OCI-M2 (cell line): Measurements from ENCODE around the gene KRT3.

Experiments used
- DNase-seq: peaks from one replicate; lab custom pipeline; 2025; ENCODE audit not compliant: unreplicated experiment; lab: John Stamatoyannopoulos, UW

The KRT3 gene

DNA sequence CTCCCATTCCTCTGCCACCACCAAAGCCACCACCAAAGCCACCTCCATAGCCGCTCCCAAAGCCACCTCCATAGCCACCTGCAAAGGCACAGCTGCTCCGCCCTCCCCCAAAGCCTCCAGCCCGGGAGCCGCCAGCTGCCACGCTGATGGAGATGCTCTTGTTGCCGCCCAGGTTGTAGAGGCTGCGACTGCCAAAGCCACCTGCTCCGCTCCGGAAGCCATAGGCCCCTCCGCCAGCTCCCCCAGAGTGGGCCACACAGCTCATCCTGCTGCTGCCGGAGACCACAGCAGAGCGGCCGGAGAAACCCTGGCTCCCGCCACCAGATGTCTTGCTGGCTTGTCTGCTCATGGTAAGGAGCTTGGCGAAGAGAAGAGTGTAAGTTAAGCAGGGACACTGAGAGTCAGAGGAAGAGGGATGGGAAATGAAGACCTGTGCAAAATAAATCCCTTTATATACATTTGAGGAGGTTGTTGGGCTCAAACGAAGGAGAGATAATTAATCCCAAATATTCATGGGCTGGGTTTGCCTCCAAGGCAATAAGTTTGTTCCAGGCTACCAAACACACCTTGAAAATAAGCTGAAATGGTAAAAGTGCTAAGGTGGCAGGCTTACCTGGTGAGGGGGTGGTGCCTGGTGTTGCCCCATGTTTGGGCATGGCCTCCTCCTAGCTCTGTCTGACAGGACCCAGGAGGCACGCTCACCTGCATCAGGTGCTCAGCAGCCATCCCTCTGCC is at the start of gene KRT3:
KRT3 (minus strand) TSS at position 424 of the 735 bp plus-strand sequence; CDS start at position 349, 75 bp downstream.
- no peak for DNase-seq

DNA sequence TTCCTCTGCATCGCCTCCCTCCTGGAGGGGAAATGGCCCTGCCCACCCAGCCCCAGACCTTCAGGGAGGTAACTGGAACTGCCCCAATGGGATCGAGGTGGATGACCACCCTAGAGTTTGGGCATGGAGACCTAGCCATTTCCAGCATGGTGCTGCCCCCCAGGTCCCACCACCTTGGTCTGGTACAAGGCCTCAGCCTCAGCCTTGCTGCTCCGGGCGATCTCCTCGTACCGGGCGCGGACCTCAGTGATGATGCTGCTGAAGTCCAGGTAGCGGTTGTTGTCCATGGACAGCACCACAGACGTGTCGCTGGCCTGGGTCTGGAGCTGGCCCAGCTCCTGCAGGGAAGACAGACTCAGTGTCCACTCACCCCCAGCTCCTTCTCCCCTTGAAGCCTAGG is 48.5 kb upstream of the KRT3 start:
- DNase-seq: no peak

DNA sequence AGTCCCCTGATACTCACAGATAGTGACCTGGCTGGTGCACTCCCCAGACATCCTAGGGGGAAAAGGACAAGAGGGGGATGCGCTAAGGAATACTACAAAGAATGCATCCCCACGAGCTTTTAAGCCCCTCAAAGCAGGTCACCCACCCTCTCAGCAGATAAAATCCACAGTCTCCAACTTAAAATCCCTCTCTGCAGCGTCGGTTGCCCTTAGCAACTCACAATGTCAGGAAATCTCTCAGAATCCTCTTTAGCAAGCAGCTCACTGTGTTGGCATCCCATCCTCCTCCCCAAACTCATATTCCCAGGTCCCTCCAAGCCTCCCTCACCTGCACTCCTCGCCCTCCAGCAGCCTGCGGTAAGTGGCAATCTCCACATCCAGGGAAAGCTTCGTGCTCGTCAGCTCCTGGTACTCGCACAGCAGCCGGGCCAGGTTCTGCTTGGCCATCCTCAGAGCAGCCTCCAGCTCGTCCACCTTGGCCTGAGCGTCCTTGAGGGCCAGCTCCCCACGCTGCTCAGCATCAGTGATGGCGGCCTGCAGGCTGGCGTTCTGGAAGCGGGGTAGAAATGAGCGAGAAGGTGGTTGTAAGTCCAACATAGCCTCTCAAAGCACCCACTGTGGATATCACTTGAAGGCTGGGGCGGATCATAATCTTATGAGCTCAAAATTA is 43.7 kb upstream of the KRT3 start:
- no peak for DNase-seq

DNA sequence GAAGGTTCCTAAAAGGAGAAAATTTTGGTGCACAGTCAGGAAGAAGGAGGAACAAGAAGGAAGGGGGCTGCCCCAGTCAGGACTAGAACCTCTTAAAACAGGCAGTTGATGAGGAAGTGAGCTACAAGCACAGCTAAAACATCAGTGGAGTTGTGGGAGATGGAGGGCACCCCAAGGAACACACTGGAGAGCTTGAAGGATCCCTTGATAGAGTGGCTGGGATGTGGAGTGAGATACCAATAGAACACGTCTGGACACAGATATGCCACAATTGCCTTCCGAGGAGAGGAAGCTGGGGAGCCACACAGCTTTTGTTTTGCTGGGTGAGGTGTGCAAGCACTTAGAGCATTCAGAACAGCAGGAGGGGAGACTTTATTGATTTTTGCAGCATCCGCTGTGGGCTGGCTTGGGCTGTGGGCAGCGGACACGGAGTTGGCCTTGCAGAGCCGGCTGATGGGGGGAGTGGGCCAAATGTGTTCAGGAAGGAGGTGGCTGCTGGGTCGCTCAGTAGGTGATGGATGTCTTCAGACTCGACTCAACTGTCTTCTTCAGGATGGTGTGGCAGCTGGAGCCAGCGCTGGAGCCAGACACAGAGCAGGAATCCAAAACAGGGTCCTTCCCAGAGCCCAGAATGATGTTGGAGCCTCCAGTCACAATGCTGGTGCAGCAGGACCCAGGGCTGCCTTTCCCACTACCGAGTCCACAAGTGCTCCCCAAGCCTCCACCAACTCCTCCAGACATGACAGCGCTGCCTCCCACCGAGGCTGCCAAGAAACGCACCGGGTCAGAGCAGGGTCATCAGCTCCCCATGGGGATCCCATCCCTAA is 42.9 kb upstream of the KRT3 start:
- no peak for DNase-seq

DNA sequence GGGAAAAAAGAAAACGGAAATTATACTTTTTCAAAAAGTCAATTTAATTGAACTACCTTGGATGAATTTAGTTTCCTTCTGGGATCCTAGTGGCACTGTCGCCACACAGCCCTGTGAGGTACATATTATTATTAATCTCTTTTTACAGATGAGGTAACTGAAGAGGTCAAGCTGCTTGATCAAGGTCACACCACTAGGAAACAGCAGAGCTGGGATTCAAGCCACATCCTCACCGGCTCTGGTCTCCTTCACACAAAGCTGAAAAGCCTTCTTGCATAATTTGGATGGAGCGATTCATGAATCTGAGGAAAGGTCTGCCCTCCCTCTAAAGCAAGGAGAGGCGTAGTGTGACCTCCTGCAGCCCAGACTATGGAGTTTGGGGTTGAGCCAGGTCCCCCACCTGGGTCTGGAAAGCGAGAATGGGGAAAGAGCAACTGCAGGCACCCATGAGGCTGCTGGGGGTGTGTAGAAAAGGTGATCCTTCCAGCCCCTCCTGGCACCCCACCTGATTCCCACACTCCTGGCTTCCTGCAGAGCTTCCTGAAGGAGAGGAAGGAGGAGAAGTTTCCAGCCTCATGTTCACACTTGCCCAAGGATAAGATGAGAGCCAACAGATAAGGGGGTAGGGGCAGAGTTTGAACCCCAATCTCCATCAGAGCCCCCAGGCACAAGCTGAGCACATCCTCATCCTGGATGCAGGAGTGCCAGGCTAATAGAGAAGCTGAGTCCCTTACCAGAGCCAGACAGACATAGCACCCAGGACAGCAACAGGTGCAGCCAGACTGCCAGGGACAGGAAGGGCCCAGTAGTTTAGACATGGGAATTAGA is 42.1 kb upstream of the KRT3 start:
- DNase-seq: no peak

DNA sequence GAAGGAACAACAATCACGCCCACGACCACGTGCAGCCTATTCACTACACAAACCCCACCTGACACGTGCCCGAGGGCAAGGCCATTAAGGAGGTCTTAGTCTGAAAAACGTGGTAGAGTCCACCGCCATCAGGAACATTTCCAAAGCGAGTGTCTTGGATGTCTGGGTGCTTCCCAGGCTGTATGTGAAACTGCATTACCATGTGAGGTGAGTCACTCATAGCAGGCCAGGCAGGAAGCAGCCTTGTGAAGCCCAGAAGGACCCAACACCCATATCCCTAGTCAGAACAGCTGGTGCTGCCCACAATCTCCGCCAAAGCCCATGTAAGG is 41.5 kb upstream of the KRT3 start:
- no peak for DNase-seq

DNA sequence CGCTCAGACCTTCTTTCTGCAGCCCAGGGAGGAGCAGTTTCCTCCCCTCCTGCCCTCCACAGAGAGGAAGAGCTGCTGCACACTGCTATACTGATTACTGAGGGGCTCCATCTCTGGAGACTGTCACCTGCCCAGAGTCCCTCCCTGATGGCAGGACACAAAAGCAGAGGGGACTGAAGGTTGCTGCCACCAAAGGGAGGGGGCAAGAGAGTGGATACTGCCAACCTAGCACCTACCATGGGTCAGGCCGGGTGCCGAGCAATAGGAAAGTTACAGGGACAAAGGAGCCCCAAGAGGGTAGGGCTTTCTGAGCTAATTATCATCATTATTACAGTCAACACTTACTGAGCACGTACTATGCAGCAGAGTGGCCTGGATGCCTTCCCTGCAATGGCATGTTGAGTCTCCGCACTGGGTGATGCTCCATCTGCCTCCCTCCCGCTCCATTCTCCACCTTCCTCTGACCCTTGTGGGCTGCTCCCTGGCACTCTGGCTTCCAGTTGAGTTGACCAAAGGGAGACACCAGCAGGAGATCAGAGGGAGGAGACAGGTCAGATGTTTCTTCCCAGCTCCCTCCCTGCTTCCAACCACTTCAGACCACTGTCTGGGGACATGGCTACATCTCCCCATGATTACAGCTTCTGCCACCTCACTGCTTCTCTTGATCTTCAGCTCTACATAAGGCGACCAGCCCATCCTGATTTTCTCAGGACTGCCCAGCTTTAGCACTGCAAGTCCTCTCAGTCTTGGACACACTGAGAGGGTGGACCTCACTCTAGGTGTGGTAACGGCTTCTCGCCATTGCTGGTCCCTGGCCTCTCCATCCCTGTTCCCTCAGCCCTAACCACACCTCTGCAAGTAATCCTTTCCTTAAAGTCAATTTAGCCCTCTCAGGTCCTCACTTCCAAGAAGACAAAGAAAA is 40.8 kb upstream of the KRT3 start:
- no peak for DNase-seq

DNA sequence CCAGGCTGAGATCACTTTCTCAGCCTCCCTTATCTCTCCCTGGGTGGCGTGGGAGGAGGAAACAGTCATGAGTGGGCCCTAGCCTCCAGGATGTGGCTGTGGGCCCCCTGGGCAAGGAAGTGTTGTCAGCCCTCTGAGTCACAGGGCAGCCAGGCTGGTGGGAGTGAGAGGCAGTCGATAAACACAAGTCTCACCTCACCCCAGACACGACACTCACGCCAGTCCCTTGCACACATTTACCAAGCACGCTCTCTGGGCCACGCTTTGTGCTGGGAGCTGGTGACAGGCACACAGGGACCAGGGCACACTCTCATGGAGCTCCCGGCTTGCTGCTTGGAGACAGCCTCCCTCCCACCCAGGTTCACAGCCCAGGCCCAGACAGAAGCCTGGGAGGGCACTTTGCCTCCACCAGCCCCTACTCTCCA is 40.1 kb upstream of the KRT3 start:
- no peak for DNase-seq

DNA sequence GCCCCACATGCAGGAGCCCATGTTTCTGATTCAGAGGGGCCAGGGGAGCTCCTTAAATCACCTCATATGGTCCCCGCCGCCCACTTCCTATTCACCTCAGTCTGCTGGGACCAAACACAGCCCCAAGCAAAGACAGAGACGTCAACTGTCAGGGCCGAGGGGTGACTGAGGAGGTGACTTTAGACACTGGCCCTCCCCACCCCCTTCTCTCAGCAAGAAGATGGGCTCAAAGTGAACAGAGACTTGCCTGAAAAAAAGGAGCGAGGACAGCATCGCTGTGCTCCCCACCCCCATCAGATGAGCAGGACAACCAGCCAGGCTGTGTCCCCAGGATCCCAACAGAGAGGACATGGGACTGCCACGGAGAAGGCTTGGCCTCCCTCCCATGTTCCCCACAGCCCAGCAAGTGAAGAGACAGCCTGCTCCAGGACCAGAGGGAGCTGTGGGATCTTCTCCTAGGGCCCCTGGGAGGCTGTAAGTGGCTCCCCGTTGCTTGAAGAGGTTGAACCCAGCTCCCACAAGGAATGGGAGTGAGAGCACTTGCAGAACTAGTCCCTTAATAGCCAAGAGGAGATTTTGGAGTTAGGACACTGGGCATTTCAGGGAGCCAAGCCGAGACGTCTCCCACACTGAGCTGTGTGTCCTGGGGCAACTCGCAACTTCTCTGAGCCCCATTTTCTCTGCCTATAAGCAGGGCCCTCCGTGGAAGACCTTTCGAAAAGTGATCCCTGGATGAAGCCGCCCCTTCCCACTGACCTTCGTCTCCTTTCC is 39.5 kb upstream of the KRT3 start:
- no peak for DNase-seq

DNA sequence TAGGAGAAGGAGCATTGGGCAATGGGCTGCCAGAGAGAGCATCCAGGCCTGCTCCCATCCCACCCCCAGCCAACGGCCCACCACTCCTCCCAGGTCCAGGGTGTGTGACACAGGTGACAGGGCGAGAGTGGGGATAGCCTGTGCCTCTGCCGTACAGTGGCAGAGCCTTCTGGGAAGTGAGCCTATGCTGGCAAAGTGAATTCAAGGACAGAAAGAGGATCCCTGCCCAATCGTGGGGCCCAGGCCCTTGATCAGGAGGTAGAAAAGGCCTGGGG is 38.7 kb upstream of the KRT3 start:
- DNase-seq: no peak

DNA sequence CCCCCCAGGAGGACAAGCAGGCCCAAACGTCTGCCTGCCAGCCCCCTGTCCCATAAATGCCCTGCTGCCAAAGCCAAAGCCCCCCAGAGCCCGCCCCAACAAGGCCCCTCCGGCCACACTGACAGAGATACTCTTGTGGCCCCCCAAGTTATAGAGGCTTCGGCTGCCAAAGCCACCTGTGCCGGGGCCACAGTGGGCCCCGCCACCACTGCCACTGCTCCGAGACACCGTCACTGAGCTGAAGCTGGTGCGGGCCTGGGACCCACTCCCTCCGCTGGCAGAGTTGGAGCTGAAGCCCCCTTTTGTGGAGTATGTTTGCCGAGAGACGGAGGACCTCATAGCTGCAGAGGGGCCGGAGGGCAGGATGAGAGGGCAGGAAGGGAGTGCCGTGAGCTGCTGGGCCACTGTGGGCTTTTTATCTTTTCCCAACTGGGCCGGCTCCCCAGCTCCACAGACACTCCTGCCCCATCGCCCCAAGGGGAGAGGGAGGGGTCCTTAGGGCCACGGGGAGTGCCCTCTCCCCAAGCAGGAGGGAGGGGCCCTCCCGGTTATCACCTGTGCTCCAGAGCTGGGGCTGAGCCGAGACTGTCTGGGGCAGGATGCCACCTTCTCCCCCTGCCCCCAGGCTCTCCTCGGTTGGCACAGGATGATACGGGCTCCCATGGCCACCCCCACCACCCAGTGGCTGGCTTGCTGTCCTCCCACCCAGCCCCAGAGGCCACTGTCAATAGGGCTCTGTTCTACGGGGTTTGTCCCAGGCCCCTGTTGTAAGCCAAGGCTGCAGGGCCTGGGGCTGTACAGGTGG is 38.2 kb upstream of the KRT3 start, which contains the start of gene KRT79:
KRT79 (minus strand) TSS at position 390 of the 805 bp plus-strand sequence; CDS start at position 339, 51 bp downstream.
- DNase-seq: no peak

DNA sequence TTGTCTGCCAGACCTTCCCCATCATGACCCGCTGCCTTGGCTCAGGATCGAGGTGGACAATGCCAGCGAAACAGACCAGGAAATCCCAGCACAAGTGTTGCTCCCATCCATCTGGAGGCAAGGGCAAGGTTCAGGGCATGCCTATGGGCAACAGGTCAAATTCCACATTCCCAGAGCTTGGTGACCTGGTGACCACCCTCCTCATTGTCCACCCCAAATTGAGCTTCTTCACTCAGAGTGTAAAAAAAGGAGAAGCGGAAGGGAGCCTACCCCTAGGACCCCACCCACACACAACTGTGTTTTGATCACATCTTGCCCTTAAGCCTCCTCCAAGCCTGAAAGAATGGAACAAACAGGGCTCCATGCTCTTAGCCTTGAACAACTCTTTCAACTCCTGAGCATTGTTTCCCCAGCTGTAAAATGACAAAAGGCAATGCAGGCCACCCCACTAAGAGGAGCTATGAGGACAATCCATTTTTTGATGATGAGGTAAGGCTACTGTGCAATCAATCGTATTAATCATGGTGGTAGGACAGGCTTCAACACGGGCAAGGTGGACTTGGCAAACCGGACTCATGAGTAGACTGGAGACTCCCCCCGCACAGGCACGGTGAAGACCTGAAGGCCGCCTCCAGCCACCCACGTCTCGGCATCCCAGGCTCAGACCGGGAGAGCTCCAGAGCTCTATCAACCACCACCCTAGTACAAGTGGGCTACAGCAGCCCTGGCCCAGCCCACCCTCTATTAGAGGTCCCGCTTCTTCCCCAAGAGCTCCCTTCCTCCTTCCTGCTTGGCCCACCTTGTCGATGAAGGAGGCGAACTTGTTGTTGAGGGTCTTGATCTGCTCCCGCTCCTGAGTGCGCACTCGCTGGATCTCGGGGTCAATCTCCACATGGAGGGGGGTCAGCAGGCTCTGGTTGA is 37.3 kb upstream of the KRT3 start:
- no peak for DNase-seq

DNA sequence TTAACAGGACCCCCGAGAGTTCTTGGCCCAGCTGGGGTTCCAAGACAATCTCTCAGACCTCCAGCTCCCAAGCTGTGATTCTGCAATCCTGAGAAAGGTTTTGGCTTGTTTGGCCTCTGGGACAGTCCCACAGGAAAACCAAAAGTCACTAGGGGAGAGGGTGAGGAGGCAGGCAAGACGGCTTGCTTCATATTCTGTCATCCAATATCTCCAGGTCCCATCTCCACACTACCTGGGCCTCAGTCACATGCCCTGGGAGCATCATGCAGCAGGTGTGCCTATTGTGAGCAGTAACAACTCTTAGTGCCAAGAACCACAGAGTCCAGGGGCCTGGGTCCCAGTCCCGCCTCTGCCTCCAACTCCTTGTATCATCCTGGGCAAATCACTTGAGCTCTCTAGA is 36.5 kb upstream of the KRT3 start:
- DNase-seq: no peak

DNA sequence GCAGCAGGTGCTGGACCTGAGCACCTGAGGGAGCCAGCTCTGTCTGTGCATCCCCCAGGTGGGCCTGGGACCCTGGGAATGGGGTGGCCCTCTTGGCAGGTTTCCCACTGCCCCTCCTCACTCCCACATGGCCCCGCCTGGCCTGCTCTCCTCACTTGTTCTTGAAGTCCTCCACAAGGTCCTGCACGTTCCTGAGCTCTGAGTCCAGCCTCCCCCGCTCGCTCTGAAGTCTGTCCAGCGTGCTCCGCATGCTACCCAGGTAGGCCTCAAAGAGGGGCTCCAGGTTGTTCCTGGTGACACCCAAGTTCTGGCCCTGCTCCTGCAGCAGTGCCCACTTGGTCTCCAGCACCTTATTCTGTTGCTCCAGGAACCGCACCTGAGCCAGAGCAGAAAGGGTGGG is 35.3 kb upstream of the KRT3 start:
- no peak for DNase-seq

DNA sequence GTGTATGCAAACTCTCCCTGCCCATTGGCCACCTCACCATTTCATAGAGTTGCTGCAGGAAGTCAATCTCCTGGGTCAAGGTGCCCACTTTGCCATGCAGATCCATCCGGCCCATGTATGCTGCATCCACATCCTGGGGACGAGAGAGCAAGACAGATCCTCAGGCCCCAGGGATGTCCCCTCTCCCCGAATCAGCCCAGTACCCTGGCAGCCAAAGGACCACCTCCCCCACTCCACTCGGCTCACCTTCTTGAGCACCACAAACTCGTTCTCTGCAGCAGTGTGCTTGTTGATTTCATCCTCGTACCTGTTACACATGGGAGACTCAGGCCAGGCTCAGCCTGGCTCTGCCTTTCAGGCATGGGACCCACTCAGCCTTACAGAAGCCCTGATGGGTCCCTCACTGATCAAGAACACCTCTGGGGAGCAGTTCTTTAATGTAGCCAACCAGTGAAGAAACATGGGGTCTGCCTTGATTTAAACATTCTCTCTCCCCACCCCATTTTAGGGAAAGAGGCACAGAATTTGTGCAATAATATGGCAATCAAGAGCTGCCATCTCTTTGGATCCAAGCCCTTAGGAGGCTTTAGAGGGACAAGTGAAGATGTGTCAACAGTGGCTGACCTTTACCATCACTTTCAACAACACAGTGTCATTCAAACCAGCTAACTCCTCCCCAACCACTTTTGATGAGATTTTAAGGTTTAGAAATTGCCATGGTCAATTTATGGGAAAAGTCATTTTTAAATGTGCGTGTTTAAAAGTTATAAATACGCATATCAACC is 34.3 kb upstream of the KRT3 start:
- DNase-seq: no peak

DNA sequence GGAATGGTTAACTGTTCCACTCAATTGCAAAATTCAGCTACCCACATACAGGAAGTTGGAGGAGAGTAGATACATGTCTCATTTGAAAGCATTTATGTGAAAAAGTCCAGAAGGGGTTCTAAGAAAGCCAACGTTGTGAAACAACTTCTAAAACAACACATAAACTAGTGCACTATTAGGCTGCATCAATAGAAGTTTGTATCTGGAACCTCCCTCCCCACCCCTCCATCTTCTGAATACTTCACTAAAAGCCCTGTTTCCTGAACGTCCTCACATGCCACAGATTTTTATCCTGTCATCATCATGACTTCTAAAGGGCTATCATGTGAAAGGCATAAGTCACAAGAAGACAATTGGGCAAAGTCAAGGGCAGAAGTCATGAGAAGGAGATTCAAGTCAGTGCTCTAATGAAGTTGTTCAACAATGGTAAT is 32.7 kb upstream of the KRT3 start:
- no peak for DNase-seq

DNA sequence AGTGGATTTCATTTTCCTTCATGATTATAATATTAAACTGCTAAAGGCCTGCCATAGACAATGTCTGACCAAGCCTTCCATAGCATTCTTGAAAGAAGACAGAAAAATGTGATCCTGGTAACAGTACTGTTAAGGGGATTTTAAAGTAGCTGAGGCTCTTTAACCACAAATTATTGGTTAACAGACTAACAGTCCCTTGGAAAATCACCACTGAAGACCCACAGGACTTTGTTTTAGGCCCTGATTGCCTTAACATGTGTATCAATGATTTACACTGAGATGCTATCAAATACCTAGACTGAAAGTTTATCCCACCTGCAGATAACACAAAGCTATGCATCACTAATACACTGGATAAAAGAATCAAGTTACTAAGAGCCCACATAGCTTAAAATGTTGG is 32.2 kb upstream of the KRT3 start:
- no peak for DNase-seq
